K562 (cell line): ENCODE measurements around the gene SLC12A3. TPM values are rescaled to one million over a fixed set of nuclear protein-coding genes. Genes with fewer than 3 reads are reported as not detected.
A peak's percentile ranks its signal among the peaks of the same experiment; 100 is the strongest.

Source experiments
- ARID1B ChIP-seq: fragments of 450-650 bp; IDR thresholded peaks from 2 replicates; pipeline ENCODE4 v1.6.1; 2016; ENCODE audit warnings: antibody characterized with exemption, mild to moderate bottlenecking, inconsistent platforms
- GABPB1 ChIP-seq: sonication (generic); formaldehyde crosslinking; IDR thresholded peaks from 2 replicates; pipeline ENCODE4 v1.8.0; 2022; ENCODE audit warnings: mild to moderate bottlenecking, missing genetic modification reagents
- L3MBTL2 ChIP-seq: fragments of 450-650 bp; IDR thresholded peaks from 2 replicates; pipeline ENCODE4 v1.6.1; 2016; ENCODE audit warnings: mild to moderate bottlenecking, moderate library complexity
- MLLT1 ChIP-seq, 2 experiments: fragments of 450-650 bp; IDR thresholded peaks; 2 replicates each; pipeline ENCODE4 v1.6.1; 2016
- NFATC3 ChIP-seq: fragments of 450-650 bp; IDR thresholded peaks from 2 replicates; pipeline ENCODE4 v1.6.1; 2017; ENCODE audit warnings: mild to moderate bottlenecking
- PATZ1 ChIP-seq: fragments of 250-450 bp; sonication (Bioruptor Pico); IDR thresholded peaks from 2 replicates; pipeline ENCODE4 v1.5.0; 2020; ENCODE audit warnings: mild to moderate bottlenecking, borderline replicate concordance
- STAT6 ChIP-seq: sonication (generic); formaldehyde crosslinking; IDR thresholded peaks from 2 replicates; pipeline ENCODE4 v1.8.1; 2023; ENCODE audit warnings: mild to moderate bottlenecking, missing genetic modification reagents
- ZNF354B ChIP-seq: fragments of 250-450 bp; sonication (Bioruptor Pico); IDR thresholded peaks from 2 replicates; pipeline ENCODE4 v1.4.0; 2020
- ZNF583 ChIP-seq: fragments of 250-450 bp; sonication (Bioruptor Pico); IDR thresholded peaks from 2 replicates; pipeline ENCODE4 v1.4.0; 2020
- ZZZ3 ChIP-seq: fragments of 450-650 bp; IDR thresholded peaks from 2 replicates; pipeline ENCODE4 v1.6.1; 2016; ENCODE audit warnings: antibody characterized with exemption, mild to moderate bottlenecking, moderate library complexity
- polyA plus RNA-seq, 8 experiments: library from polyadenylated mRNA; depleted of rRNA in 4 of 8; stranded (reverse) in 5 of 8; unstranded in 3 of 8; fragments of >200 nt; fragmentation: Nextera tagmentation in 2 of 8; fragmentation: Illumina TruSeq in 1 of 8; extraction: Ambion mirVana in 2 of 8; extraction: Trizol in 1 of 8; gene quantifications; 2 replicates each; pipeline versions ENCODE4 v1.2.1 to v1.2.3, GENCODE V29; 2011 to 2014; ENCODE audit warnings: inconsistent platforms in 1 of 8, missing spikeins in 1 of 8
- total RNA-seq, 7 experiments: library from RNA; depleted of rRNA in 6 of 7; stranded (reverse); fragments of >200 nt in 6 of 7; fragmentation: Illumina TruSeq in 2 of 7; extraction: Trizol in 2 of 7; gene quantifications; 2 replicates each; pipeline versions ENCODE4 v1.2.1 to v1.2.3, GENCODE V29; 2011 to 2021; ENCODE audit warnings: low replicate concordance in 1 of 7

SLC12A3 gene
- total and polyA plus RNA-seq, 9 of the 15 experiments (the other 6 are each of a cell fraction or from before 2014, with no cell fraction given) = not detected

GRCh38 chr16:56931892-56932720 lies 67.1 kb downstream of the SLC12A3 start, which contains the start of gene HERPUD1 (continued):
- TF ChIP-seq PATZ1 (CRISPR knock-in tag) (no peak), NFATC3 (no peak), STAT6 (CRISPR knock-in tag) (peak; percentile 73; the same call in 1 of the 2 replicates), MLLT1 (IDR thresholded peaks at IDR 0.05) (peak; percentile 89 to 91), ZNF583 (no peak), GABPB1 (CRISPR knock-in tag) (peak; percentile 76), ARID1B (no peak), ZNF354B (CRISPR knock-in tag) (no peak), L3MBTL2 (peak; percentile 65; the same call in 1 of the 2 replicates), ZZZ3 (no peak)
